GM21423 (cell line): Measurements from ENCODE around the gene ZNF396.

ENCODE experiments used
- ATAC-seq: cut with Tn5 transposase; IDR thresholded peaks from one replicate; pipeline ENCODE4 v1.9.1; 2021; ENCODE audit warnings: mild to moderate bottlenecking, moderate library complexity; ENCODE audit not compliant: unreplicated experiment

ZNF396 gene

GRCh38 chr18:35376742-35377695, at the start of gene ZNF396:
ZNF396 (minus strand) TSS chr18:35377337; CDS start chr18:35374292, 3,045 bp downstream.
- ATAC-seq, result peak; percentile 81

GRCh38 chr18:35426786-35427185, 49.6 kb upstream of the ZNF396 start:
- ATAC-seq, result no peak

GRCh38 chr18:35424356-35424755, 47.2 kb upstream of the ZNF396 start:
- no peak for ATAC-seq

- ATAC-seq, result no peak
Measured at GRCh38 chr18:35422237-35422636, 45.1 kb upstream of the ZNF396 start.

- ATAC-seq, result no peak
Measured at GRCh38 chr18:35418610-35419009, 41.5 kb upstream of the ZNF396 start.

- no peak for ATAC-seq
Measured at GRCh38 chr18:35417223-35417622, 40.1 kb upstream of the ZNF396 start.

- no peak for ATAC-seq
Measured at GRCh38 chr18:35415511-35416073, 38.5 kb upstream of the ZNF396 start.

GRCh38 chr18:35413163-35413511, 36.0 kb upstream of the ZNF396 start:
- ATAC-seq, result no peak

GRCh38 chr18:35411625-35412351, 34.7 kb upstream of the ZNF396 start:
- ATAC-seq, result no peak

GRCh38 chr18:35410561-35410960, 33.4 kb upstream of the ZNF396 start:
- ATAC-seq, result peak; percentile 54

- ATAC-seq, result no peak
Measured at GRCh38 chr18:35409911-35410310, 32.8 kb upstream of the ZNF396 start.

GRCh38 chr18:35408843-35409261, 31.7 kb upstream of the ZNF396 start:
- ATAC-seq, result no peak

- peak; percentile 48 for ATAC-seq
Measured at GRCh38 chr18:35407871-35408481, 30.8 kb upstream of the ZNF396 start.

GRCh38 chr18:35406666-35407065, 29.5 kb upstream of the ZNF396 start:
- ATAC-seq, result no peak

- ATAC-seq, result no peak
Measured at GRCh38 chr18:35397976-35398375, 20.8 kb upstream of the ZNF396 start.

- no peak for ATAC-seq
Measured at GRCh38 chr18:35393716-35394115, 16.6 kb upstream of the ZNF396 start.

GRCh38 chr18:35392375-35392774, 15.2 kb upstream of the ZNF396 start:
- ATAC-seq, result no peak

- no peak for ATAC-seq
Measured at GRCh38 chr18:35390951-35391700, 14.0 kb upstream of the ZNF396 start.

GRCh38 chr18:35389095-35389618, 12.0 kb upstream of the ZNF396 start:
- no peak for ATAC-seq

- ATAC-seq, result peak; percentile 33
Measured at GRCh38 chr18:35387152-35387571, 10.0 kb upstream of the ZNF396 start.
